Dermis blood vessel endothelial cell (primary cell): ENCODE results near the gene PDZRN3. TPM values are rescaled to one million over a fixed set of nuclear protein-coding genes. Genes with fewer than 3 reads are reported as not detected.

Experiments used
- DNase-seq: peaks from one replicate; pipeline ENCODE4 v3.0.0; 2010
- total RNA-seq: library from RNA; depleted of rRNA; stranded (reverse); fragments of >200 nt; gene quantifications from 2 replicates; pipeline ENCODE4 v1.2.3, GENCODE V29; 2014

Gene PDZRN3
- total RNA-seq, 1 donor from 2014 or later, result under 0.01 TPM

GRCh38 chr3:73411545-73411944 is 213.2 kb downstream of the PDZRN3 start:
- no peak for DNase-seq

- no peak for DNase-seq
These were observed 215.5 kb downstream of the PDZRN3 start for GRCh38 chr3:73409138-73409763.

DNA sequence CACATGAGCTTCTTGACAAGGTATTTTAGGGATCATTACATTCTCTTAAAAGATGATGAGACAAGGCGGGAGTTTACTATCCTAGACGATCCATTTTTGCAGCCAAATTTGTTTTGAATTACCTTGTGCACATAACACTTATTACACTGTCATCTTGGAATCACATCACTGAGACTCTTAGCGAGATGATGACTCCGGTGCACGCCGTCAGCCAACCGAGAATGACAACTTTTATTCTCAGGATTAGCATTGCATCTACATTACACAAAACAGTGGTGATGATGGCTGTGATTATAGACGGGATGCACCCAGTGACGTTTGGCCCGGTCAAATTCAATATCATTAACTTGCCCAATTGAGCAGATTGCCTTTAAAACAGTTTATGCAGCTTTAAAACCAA is 216.1 kb downstream of the PDZRN3 start:
- no peak for DNase-seq

DNA sequence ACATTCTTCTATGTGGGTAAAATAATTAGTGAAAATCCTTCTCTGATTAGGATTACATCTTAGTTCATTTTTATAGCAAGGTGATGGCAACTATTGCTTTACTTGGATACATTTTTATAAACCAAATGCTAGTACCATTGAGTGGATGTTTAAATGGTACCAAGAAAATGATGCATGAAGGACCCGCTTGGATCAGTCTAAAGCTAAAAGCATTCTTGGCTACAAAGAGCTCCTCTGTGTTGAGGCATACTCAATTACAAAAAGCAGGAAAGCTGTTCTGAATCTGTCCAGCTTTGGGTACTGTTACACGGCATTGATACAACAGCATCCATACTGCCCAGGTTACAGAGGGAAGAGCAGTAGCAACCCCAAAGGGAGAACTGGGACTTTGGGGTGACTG is 217.2 kb downstream of the PDZRN3 start:
- DNase-seq, result no peak

- DNase-seq, result no peak
These were observed 218.9 kb downstream of the PDZRN3 start for GRCh38 chr3:73405853-73406252.

GRCh38 chr3:73405000-73405399 is 219.7 kb downstream of the PDZRN3 start:
- no peak for DNase-seq

DNA sequence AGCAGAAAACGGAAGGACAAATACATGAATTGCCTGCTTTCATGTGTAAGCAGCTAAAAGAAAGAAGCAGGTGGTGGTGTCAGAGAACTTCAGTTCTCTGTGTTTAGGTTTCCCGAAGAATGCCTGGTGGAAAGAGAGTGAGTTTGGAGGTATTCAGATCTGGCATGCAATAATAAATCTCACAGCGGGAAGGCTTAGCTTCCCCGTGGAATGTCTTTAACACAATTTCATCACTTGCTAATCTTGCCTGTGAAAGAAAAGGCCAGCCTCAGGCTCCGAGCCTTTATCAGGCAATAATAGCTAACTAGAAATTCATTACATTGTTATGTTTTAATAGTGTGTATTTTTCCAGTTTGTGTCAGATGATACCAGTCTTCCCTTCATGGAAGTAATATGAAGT is 220.3 kb downstream of the PDZRN3 start:
- DNase-seq, result no peak

GRCh38 chr3:73403444-73403843 is 221.3 kb downstream of the PDZRN3 start:
- DNase-seq, result no peak

DNA sequence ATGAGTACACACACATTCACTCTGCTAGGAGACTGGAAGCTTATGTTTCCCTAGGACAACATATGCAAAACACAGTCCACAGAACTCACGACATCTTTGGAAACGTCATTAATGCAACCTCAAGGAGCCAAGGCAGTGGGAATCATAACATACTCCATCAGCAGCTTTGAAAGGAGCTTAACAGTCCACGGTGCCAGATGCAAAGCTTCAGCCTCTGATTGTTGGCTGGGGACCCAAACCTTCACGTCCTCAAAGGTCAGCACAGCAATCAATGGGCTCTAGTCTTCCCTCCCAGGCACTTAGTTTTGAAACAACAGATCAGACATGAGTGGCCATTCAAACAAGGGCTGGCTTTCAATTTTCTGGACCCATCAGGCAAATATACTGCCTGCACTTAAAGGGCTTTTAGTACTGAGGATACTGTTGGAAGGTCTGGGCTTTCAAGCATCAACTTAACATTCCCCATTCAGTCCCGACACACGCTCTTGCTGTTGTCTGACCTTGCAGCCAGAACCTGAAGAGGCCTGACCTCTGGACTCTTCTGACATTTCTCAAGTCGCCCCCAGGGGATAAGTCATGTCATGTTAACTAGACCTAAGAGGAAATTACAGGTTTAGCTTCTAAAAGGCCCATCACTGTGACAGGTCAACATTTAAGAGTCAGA is 223.0 kb downstream of the PDZRN3 start:
- no peak for DNase-seq

DNA sequence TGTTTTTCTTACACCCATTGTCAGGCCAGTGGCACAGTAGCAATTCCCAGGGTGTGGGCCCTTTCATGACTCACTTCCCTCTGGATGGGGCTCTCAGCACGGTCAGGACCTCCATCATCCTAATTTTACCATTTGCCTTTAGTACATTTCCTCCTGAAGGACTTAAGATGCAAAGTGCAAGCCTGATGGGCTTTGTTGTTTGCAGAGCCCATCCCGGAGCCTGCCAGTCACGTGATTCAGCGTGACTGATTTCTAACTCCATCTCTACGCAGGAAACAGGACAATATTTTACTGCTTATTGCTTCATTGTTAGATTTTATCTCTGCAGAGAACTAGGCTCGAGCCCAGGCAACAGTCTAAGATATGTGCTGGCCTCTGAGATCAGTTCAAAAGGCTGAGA is 223.7 kb downstream of the PDZRN3 start:
- DNase-seq, result no peak

- no peak for DNase-seq
These were observed 225.0 kb downstream of the PDZRN3 start for GRCh38 chr3:73399666-73400253.

- no peak for DNase-seq
These were observed 225.6 kb downstream of the PDZRN3 start for GRCh38 chr3:73399106-73399505.

- DNase-seq, result no peak
These were observed 226.7 kb downstream of the PDZRN3 start for GRCh38 chr3:73398084-73398483.

GRCh38 chr3:73394240-73394639 is 230.5 kb downstream of the PDZRN3 start:
- DNase-seq, result no peak

DNA sequence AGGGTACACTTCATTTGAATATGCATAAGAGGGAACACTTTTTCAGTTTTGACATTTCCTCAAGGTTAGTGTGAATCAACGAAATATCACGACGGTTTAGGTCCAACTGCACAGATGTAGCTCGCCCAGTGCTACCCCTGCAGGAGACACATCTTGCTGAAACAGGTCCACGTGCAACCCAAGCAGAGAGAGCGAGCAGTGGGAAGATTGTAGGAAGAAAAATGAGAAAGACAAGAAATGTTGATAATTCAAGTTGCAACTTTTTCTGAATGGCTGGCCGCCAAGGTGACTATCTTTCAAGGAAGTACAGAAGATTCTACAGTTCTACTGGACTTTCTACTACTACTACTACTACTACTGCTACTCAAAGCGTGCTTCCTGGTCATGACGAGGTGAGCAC is 231.7 kb downstream of the PDZRN3 start:
- DNase-seq, result no peak

GRCh38 chr3:73391984-73392383 is 232.8 kb downstream of the PDZRN3 start:
- DNase-seq, result no peak

DNA sequence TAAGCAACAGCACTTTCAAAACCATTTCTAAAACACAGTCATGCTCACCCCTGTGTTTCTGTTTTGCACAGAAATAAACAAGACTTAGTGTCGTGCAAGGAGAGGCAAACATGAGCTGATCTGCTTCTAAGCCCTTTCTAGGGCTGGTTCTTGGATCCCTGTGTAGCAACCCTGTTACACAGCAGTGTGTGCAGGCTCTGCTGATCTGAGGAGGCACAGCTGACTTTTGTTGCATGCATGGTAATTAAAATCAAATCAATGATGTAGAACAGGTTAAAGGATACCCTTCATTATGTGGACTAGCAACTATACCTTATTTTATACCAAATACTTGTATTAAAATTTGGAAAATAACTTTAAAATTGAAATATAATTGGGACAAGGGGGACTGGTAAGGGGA is 234.8 kb downstream of the PDZRN3 start:
- no peak for DNase-seq

GRCh38 chr3:73389117-73389813 is 235.5 kb downstream of the PDZRN3 start:
- DNase-seq, result no peak

DNA sequence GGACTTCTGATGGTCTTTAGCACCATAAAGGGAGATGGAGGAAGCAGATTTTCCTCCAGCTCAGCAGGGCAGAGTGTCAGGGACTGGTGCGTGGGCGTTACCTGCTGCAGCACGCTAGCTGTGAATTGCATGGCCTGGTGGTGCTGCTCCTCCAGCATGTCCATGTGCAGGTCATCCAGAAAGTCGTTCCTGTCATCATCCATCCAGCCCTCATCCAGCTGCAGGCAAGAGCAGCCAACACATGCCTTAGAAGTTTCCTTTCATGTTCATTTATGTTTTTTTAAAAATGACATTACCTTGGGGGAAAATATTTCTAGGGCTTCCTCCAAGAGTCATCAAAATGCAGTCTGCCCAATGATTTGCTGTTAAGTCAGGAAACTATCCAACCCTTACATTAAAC is 239.2 kb downstream of the PDZRN3 start:
- DNase-seq, result no peak

DNA sequence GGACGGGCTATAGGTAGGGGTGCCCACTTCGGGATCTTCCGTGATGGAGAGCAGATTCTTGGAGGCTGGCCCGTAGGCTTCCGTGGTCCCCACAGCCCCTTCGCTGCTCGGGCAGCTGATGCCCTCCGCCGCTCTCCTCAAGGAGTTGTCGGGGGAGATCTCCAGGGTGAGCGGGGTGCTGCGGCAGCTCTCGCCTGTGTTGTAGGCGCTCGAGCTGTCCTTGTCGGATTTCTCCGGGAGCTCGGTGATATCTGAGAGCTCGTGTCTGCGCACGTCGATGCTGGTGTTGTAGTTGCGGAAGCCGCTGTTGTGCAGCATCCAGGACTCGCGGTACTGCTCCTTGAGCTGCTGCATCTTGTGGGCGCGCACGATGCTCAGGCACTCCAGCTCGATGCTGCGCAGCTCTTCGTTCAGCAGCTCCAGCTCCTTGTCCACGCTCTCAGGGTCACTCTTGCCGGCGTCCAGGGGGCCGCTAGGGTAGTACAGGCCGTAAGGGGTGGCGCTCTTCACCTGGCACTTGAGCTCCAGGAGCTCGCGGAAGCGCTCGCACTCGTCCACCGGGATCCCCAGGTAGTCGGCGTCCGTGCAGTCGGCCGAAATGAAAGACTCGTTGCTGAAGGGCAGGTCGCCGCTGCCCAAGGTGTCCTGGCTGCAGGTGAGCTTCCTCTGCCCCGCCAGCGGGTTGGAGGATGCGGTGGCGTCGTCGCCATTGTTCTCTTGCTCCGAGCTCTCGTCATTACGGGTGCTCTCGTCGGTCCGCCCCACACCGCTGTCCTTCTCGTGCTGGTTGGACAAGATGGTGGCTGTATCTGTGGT is 240.4 kb downstream of the PDZRN3 start:
- no peak for DNase-seq

GRCh38 chr3:73383470-73384049 is 241.2 kb downstream of the PDZRN3 start:
- no peak for DNase-seq

- DNase-seq, result no peak
These were observed 243.2 kb downstream of the PDZRN3 start for GRCh38 chr3:73381551-73381950.
